Activated T-cell treated with anti-CD3 and anti-CD28 coated beads, Interleukin-2, amount 50 U/mL, for 72 hours (primary cell): ENCODE measurements around the gene UBL4A. TPM values are rescaled to one million over a fixed set of nuclear protein-coding genes. Genes with fewer than 3 reads are reported as not detected.

Experiments
- ATAC-seq, 2 donors: fragments of 150-1000 bp; cut with Tn5 transposase; replicated peaks in 1 of 2; 2 replicates each; pipeline ENCODE4 v1.10.0; 2021; ENCODE audit warnings: moderate library complexity in 2 of 2, mild to moderate bottlenecking in 1 of 2
- DNase-seq, 2 donors: peaks; one replicate each; pipeline ENCODE4 v3.0.0; 2021 to 2022; ENCODE audit warnings: mixed read lengths in 1 of 2
- H3K27ac Mint-ChIP-seq: one replicate; pipeline ENCODE4 v1.8.0; 2022; ENCODE audit warnings: mild to moderate bottlenecking, moderate library complexity, mixed read lengths
- H3K27me3 Mint-ChIP-seq: one replicate; pipeline ENCODE4 v1.8.0; 2022; ENCODE audit warnings: low read depth, mixed read lengths
- H3K36me3 Mint-ChIP-seq, 2 donors: one replicate each; pipeline ENCODE4 v1.8.0; 2022; ENCODE audit warnings: mixed read lengths in 2 of 2, mild to moderate bottlenecking in 1 of 2; ENCODE audit not compliant: insufficient read depth in 2 of 2
- H3K4me1 Mint-ChIP-seq: one replicate; pipeline ENCODE4 v1.8.0; 2022; ENCODE audit warnings: low read depth, mixed read lengths
- H3K4me3 Mint-ChIP-seq, 2 donors: one replicate each; pipeline ENCODE4 v1.8.0; 2022; ENCODE audit warnings: mild to moderate bottlenecking in 2 of 2, mixed read lengths in 2 of 2, moderate library complexity in 2 of 2
- H3K9me3 Mint-ChIP-seq, 2 donors: one replicate each; pipeline ENCODE4 v1.8.0; 2022; ENCODE audit warnings: mixed read lengths in 2 of 2
- total RNA-seq, 2 donors: library from RNA; stranded (reverse); gene quantifications; one replicate each; pipeline ENCODE4 v1.2.3, GENCODE V29; 2022

Gene UBL4A
- total RNA-seq, 2 donors from 2014 or later = 45.0 to 53.5 TPM

GRCh38 chrX:154516656-154517100 lies 30.3 kb upstream of the UBL4A start:
- Mint-ChIP-seq H3K27ac (peak overlapping the region; percentile 70), H3K27me3 (peaks cover 6% of the 10 kb centered on the region), H3K4me3 (peak overlapping the region; percentile 92 to 95), H3K36me3 (peaks cover 2% of the 10 kb centered on the region in 2 donors), H3K9me3 (no peaks in the 10 kb centered on the region), H3K4me1 (peaks cover 28% of the 10 kb centered on the region)
- ATAC-seq (no peak), DNase-seq (no peak)

GRCh38 chrX:154515966-154516655 lies 29.7 kb upstream of the UBL4A start, which contains the start of gene FAM3A:
Gene FAM3A, minus strand, starts transcription at chrX:154516232. Its CDS starts 460 bp downstream, at chrX:154515772.
- Mint-ChIP-seq H3K4me1 (peaks cover 33% of the 10 kb centered on the region), H3K4me3 (peak within 1 kb of the TSS; percentile 92 to 95), H3K9me3 (no peaks in the 10 kb centered on the region), H3K36me3 (peaks cover 2% of the 10 kb centered on the region in 2 donors), H3K27ac (peak within 1 kb of the TSS; percentile 76), H3K27me3 (peaks cover 6% of the 10 kb centered on the region)
- DNase-seq (peak; percentile 92 to 93), ATAC-seq (peak; percentile 96 to 97)

- H3K36me3 Mint-ChIP-seq = peaks cover 2 to 4% of the 10 kb centered on the region in 2 donors
- DNase-seq (peak; percentile 23 to 39), ATAC-seq (peak in 1 of 2 donors; percentile 10)
- peaks cover 39% of the 10 kb centered on the region for H3K4me1 Mint-ChIP-seq
- H3K27ac Mint-ChIP-seq = peak overlapping the region; percentile 76
- peaks cover 6% of the 10 kb centered on the region for H3K27me3 Mint-ChIP-seq
- peak overlapping the region; percentile 86 to 90 for H3K4me3 Mint-ChIP-seq
- no peaks in the 10 kb centered on the region for H3K9me3 Mint-ChIP-seq
Measured at GRCh38 chrX:154515090-154515965, 28.9 kb upstream of the UBL4A start.

- H3K36me3 Mint-ChIP-seq = peaks cover 6 to 11% of the 10 kb centered on the region in 2 donors
- H3K27me3 Mint-ChIP-seq = peaks cover 6% of the 10 kb centered on the region
- peak overlapping the region; percentile 48 for H3K4me3 Mint-ChIP-seq
- H3K4me1 Mint-ChIP-seq = peaks cover 39% of the 10 kb centered on the region
- ATAC-seq (no peak), DNase-seq (no peak)
- H3K9me3 Mint-ChIP-seq = no peaks in the 10 kb centered on the region
- H3K27ac Mint-ChIP-seq = peak overlapping the region; percentile 34
Measured at GRCh38 chrX:154513716-154514115, 27.3 kb upstream of the UBL4A start.

GRCh38 chrX:154512879-154513553 lies 26.6 kb upstream of the UBL4A start:
- Mint-ChIP-seq H3K9me3 (no peaks in the 10 kb centered on the region), H3K36me3 (peaks cover 8 to 11% of the 10 kb centered on the region in 2 donors), H3K27ac (no peak overlapping the region), H3K27me3 (peaks cover 4% of the 10 kb centered on the region), H3K4me3 (no peak overlapping the region), H3K4me1 (peaks cover 39% of the 10 kb centered on the region)
- ATAC-seq (no peak), DNase-seq (no peak)

- peak overlapping the region; percentile 29 to 32 for H3K4me3 Mint-ChIP-seq
- H3K27ac Mint-ChIP-seq = peak overlapping the region; percentile 83
Measured at GRCh38 chrX:154511761-154512160, 25.3 kb upstream of the UBL4A start.

GRCh38 chrX:154509455-154509854 lies 23.0 kb upstream of the UBL4A start:
- Mint-ChIP-seq H3K27me3 (no peaks in the 10 kb centered on the region), H3K4me3 (no peak overlapping the region), H3K27ac (no peak overlapping the region), H3K9me3 (no peaks in the 10 kb centered on the region), H3K4me1 (peaks cover 24% of the 10 kb centered on the region), H3K36me3 (peaks cover 8 to 11% of the 10 kb centered on the region in 2 donors)
- ATAC-seq (no peak), DNase-seq (no peak)

More at GRCh38 chrX:154511761-154512160, 25.3 kb upstream of the UBL4A start:
- H3K4me1 Mint-ChIP-seq = peaks cover 37% of the 10 kb centered on the region
- DNase-seq (no peak), ATAC-seq (no peak)
- H3K9me3 Mint-ChIP-seq = no peaks in the 10 kb centered on the region
- H3K27me3 Mint-ChIP-seq = no peaks in the 10 kb centered on the region
- H3K36me3 Mint-ChIP-seq = peaks cover 8 to 11% of the 10 kb centered on the region in 2 donors

- Mint-ChIP-seq H3K4me1 (peaks cover 14% of the 10 kb centered on the region), H3K27me3 (no peaks in the 10 kb centered on the region), H3K9me3 (no peaks in the 10 kb centered on the region), H3K36me3 (peaks cover 7 to 9% of the 10 kb centered on the region in 2 donors), H3K27ac (no peak overlapping the region), H3K4me3 (no peak overlapping the region)
- ATAC-seq = no peak
- no peak for DNase-seq
Measured at GRCh38 chrX:154508384-154508745, 21.9 kb upstream of the UBL4A start.

- peaks cover 14% of the 10 kb centered on the region for H3K4me1 Mint-ChIP-seq
- H3K27me3 Mint-ChIP-seq = no peaks in the 10 kb centered on the region
- no peak overlapping the region for H3K4me3 Mint-ChIP-seq
- H3K36me3 Mint-ChIP-seq = peaks cover 7 to 9% of the 10 kb centered on the region in 2 donors
- H3K9me3 Mint-ChIP-seq = no peaks in the 10 kb centered on the region
- ATAC-seq = no peak
- H3K27ac Mint-ChIP-seq = no peak overlapping the region
- no peak for DNase-seq
Measured at GRCh38 chrX:154507673-154508383, 21.4 kb upstream of the UBL4A start.

GRCh38 chrX:154506483-154507332 lies 20.3 kb upstream of the UBL4A start:
- Mint-ChIP-seq H3K4me3 (no peak overlapping the region), H3K36me3 (peaks cover 7 to 9% of the 10 kb centered on the region in 2 donors), H3K4me1 (peaks cover 11% of the 10 kb centered on the region), H3K9me3 (no peaks in the 10 kb centered on the region), H3K27me3 (no peaks in the 10 kb centered on the region), H3K27ac (no peak overlapping the region)
- no peak for ATAC-seq
- DNase-seq = no peak

GRCh38 chrX:154505734-154506133 lies 19.3 kb upstream of the UBL4A start:
- H3K27ac Mint-ChIP-seq = no peak overlapping the region
- no peaks in the 10 kb centered on the region for H3K27me3 Mint-ChIP-seq
- peaks cover 2% of the 10 kb centered on the region for H3K4me1 Mint-ChIP-seq
- DNase-seq = no peak
- H3K9me3 Mint-ChIP-seq = no peaks in the 10 kb centered on the region
- no peak for ATAC-seq
- peaks cover 5 to 9% of the 10 kb centered on the region in 2 donors for H3K36me3 Mint-ChIP-seq
- H3K4me3 Mint-ChIP-seq = no peak overlapping the region

GRCh38 chrX:154502989-154503388 lies 16.6 kb upstream of the UBL4A start:
- H3K27ac Mint-ChIP-seq = no peak overlapping the region
- ATAC-seq (no peak), DNase-seq (no peak)
- no peaks in the 10 kb centered on the region for H3K4me1 Mint-ChIP-seq
- H3K36me3 Mint-ChIP-seq = no peaks in the 10 kb centered on the region
- H3K4me3 Mint-ChIP-seq = no peak overlapping the region
- peaks cover 7% of the 10 kb centered on the region for H3K27me3 Mint-ChIP-seq
- H3K9me3 Mint-ChIP-seq = no peaks in the 10 kb centered on the region
